GM12878 (cell line): ENCODE results near the gene NPDC1.

ENCODE experiments used
- CTCF ChIP-seq, 3 experiments: IDR thresholded peaks in 2 of 3; conservative IDR thresholded peaks in 1 of 3; 2 replicates each; pipeline ENCODE4 v1.5.1; 2011; ENCODE audit warnings: low read depth in 3 of 3, low read length in 3 of 3, mild to moderate bottlenecking in 3 of 3, control low read depth in 2 of 3, moderate library complexity in 2 of 3, inconsistent platforms in 1 of 3, mixed read lengths in 1 of 3; ENCODE audit not compliant: control insufficient read depth in 2 of 3, insufficient read depth in 1 of 3; ENCODE audit errors: extremely low read depth in 1 of 3
- NFIC ChIP-seq: IDR thresholded peaks from 2 replicates; pipeline ENCODE4 v1.6.1; 2012; ENCODE audit warnings: low read depth, mild to moderate bottlenecking, inconsistent platforms, low read length, moderate library complexity
- NR2C2 ChIP-seq: IDR thresholded peaks from 2 replicates; pipeline ENCODE4 v1.6.1; 2011; ENCODE audit warnings: borderline replicate concordance, low read depth; ENCODE audit not compliant: control insufficient read depth, insufficient read length

DNA sequence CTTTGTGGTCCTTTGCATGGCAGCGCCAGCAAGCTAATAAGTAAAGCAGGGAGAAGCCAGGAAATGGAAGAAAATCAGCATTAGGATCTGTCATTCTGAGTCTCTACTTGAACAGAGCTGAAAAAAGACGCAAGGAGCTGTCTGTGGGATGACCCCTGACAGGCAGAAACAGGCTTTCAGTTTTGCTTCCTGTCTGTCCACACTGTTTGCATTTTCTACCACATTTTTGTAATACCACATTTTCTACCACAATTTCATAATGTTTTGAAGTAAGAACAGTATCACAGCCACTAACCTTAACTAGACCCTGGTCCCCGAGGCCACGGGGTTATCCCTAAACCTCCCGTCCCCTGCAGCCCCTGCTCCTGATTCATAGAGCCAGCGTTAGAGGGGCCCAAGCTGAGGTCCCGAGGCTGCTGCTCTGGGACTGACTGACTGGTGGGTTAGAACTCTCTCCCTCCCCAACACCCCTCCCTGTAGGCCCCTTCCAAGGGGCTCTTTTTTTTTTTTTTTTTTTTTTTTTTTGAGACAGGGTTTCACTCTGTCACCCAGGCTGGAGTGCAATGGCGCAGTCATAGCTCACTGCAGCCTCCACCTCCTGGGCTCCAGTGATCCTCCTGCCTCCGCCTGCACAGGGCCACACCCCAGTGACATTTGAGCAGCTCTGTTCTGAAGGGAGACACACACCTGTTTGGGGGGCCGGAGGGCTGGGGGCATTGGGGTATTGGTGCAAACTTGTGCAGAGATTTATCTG, 45.6 kb downstream of the NPDC1 start:
- TF ChIP-seq CTCF (IDR thresholded peaks at IDR 0.05 in 2 of 3, conservative IDR thresholded peaks at IDR 0.05 in 1 of 3; ENCODE audit: control insufficient read depth in 2 of 3, extremely low read depth in 1 of 3, insufficient read depth in 1 of 3, low read depth in 3 of 3, low read length in 3 of 3) (no peak), NFIC (peak; percentile 75; the same call in 1 of the 2 replicates), NR2C2 (no peak)
